ENCODE measurements around the gene FXYD4. TPM values are rescaled to one million over a fixed set of nuclear protein-coding genes. Genes with fewer than 3 reads are reported as not detected.

Gene FXYD4
- total RNA-seq, 1 experiment from 2014 or later, result not detected

GRCh38 chr10:43398939-43399319 lies 27.5 kb downstream of the FXYD4 start:
- H3K27ac Mint-ChIP-seq (ENCODE audit: low read depth, unreplicated experiment), result peak overlapping the region; percentile 7
- TF ChIP-seq CTCF (IDR thresholded peaks at IDR 0.05; ENCODE audit: unreplicated experiment), result no peak
- intact Hi-C loops (cut with micrococcal nuclease), result no loop called here
- peaks cover 81% of the 10 kb centered on the region for H3K36me3 Mint-ChIP-seq (ENCODE audit: insufficient read depth, unreplicated experiment)
- H3K27me3 Mint-ChIP-seq (ENCODE audit: insufficient read depth, unreplicated experiment), result no peaks in the 10 kb centered on the region
- no peak overlapping the region for H3K4me3 Mint-ChIP-seq (ENCODE audit: unreplicated experiment)
- BruUV-seq (replicated peaks), result no TSS peak
- POLR2A ChIA-PET, result interaction anchor here (0.7 to 8.9 kb wide), 3 partner anchors 8 to 261 kb away, joined by 3 to 169 read pairs (median 30); partner anchors contain the start of genes CSGALNACT2 and HNRNPF
- H3K4me1 Mint-ChIP-seq (ENCODE audit: insufficient read depth, unreplicated experiment), result peaks cover 31% of the 10 kb centered on the region
- no peaks in the 10 kb centered on the region for H3K9me3 Mint-ChIP-seq (ENCODE audit: unreplicated experiment)
- CTCF ChIA-PET, result no interaction called here
- no peak for DNase-seq (ENCODE audit: unreplicated experiment)

- no TSS peak for BruUV-seq (replicated peaks)
- Mint-ChIP-seq H3K9me3 (ENCODE audit: unreplicated experiment) (no peaks in the 10 kb centered on the region), H3K4me1 (ENCODE audit: insufficient read depth, unreplicated experiment) (peaks cover 32% of the 10 kb centered on the region), H3K4me3 (ENCODE audit: unreplicated experiment) (peak overlapping the region; percentile 2), H3K27ac (ENCODE audit: low read depth, unreplicated experiment) (peak overlapping the region; percentile 7), H3K36me3 (ENCODE audit: insufficient read depth, unreplicated experiment) (peaks cover 81% of the 10 kb centered on the region), H3K27me3 (ENCODE audit: insufficient read depth, unreplicated experiment) (no peaks in the 10 kb centered on the region)
- ChIA-PET CTCF (interaction anchor here (0.5 to 1.2 kb wide), 3 partner anchors 9 to 58 kb away, joined by 3 to 7 read pairs (median 3); no protein-coding TSS in a partner anchor), POLR2A (interaction anchor here (0.6 to 8.9 kb wide), 4 partner anchors 8 to 91 kb away, joined by 3 to 169 read pairs (median 4); partner anchors contain the start of genes HNRNPF and ZNF487)
- DNase-seq (ENCODE audit: unreplicated experiment), result no peak
- intact Hi-C loops (cut with micrococcal nuclease), result no loop called here
- no peak for TF ChIP-seq CTCF (IDR thresholded peaks at IDR 0.05; ENCODE audit: unreplicated experiment)
Observed at GRCh38 chr10:43399320-43400310, 28.2 kb downstream of the FXYD4 start.

GRCh38 chr10:43401627-43402026 lies 30.2 kb downstream of the FXYD4 start:
- DNase-seq (ENCODE audit: unreplicated experiment), result no peak
- H3K9me3 Mint-ChIP-seq (ENCODE audit: unreplicated experiment), result no peaks in the 10 kb centered on the region
- CTCF ChIA-PET, result interaction anchor here (0.5 to 1.1 kb wide), 2 partner anchors 61 to 131 kb away, joined by 3 to 4 read pairs; no protein-coding TSS in a partner anchor
- TF ChIP-seq CTCF (IDR thresholded peaks at IDR 0.05; ENCODE audit: unreplicated experiment), result no peak
- peak overlapping the region; percentile 46 for H3K4me3 Mint-ChIP-seq (ENCODE audit: unreplicated experiment)
- peaks cover 35% of the 10 kb centered on the region for H3K4me1 Mint-ChIP-seq (ENCODE audit: insufficient read depth, unreplicated experiment)
- POLR2A ChIA-PET, result interaction anchor here (0.6 to 0.7 kb wide), 2 partner anchors 20 to 264 kb away, joined by 3 read pairs; no protein-coding TSS in a partner anchor
- H3K36me3 Mint-ChIP-seq (ENCODE audit: insufficient read depth, unreplicated experiment), result peaks cover 76% of the 10 kb centered on the region
- H3K27me3 Mint-ChIP-seq (ENCODE audit: insufficient read depth, unreplicated experiment), result no peaks in the 10 kb centered on the region
- intact Hi-C loops (cut with micrococcal nuclease), result no loop called here
- H3K27ac Mint-ChIP-seq (ENCODE audit: low read depth, unreplicated experiment), result no peak overlapping the region
- no TSS peak for BruUV-seq (replicated peaks)

GRCh38 chr10:43402176-43402575 lies 30.7 kb downstream of the FXYD4 start:
- Mint-ChIP-seq H3K27ac (ENCODE audit: low read depth, unreplicated experiment) (no peak overlapping the region), H3K4me3 (ENCODE audit: unreplicated experiment) (no peak overlapping the region), H3K4me1 (ENCODE audit: insufficient read depth, unreplicated experiment) (peaks cover 35% of the 10 kb centered on the region), H3K27me3 (ENCODE audit: insufficient read depth, unreplicated experiment) (no peaks in the 10 kb centered on the region), H3K9me3 (ENCODE audit: unreplicated experiment) (no peaks in the 10 kb centered on the region), H3K36me3 (ENCODE audit: insufficient read depth, unreplicated experiment) (peaks cover 78% of the 10 kb centered on the region)
- no TSS peak for BruUV-seq (replicated peaks)
- intact Hi-C loops (cut with micrococcal nuclease), result no loop called here
- no peak for DNase-seq (ENCODE audit: unreplicated experiment)
- CTCF ChIA-PET, result no interaction called here
- POLR2A ChIA-PET, result no interaction called here
- no peak for TF ChIP-seq CTCF (IDR thresholded peaks at IDR 0.05; ENCODE audit: unreplicated experiment)

Measured in MCF 10A (cell line).